ENCODE results near the gene ETNK2. TPM values are rescaled to one million over a fixed set of nuclear protein-coding genes. Genes with fewer than 3 reads are reported as not detected.

Gene ETNK2
- total RNA-seq, 1 donor from 2014 or later = 0.16 TPM

DNA sequence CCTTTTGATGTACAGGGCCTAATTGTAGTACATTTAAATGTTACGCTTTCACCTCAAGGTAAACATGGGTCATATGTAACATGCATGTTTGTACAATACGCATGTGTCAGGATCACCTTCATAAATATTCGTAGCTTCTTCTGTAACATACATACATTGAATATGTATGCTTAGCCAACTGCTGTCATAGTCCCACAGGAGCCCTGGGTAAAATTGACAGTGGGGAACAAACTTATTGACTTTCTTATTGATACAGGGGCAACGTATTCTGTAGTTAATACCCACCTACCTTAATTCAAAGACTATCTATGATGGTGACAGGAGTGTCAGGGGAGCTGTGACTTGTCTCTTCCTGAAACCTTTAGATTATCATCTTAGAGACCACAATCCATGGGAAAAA is 18.0 kb upstream of the ETNK2 start:
- intact Hi-C loops (cut with micrococcal nuclease) = no loop called here
- no peaks in the 10 kb centered on the region for H3K4me1 Mint-ChIP-seq (ENCODE audit: low read depth)
- H3K4me3 Mint-ChIP-seq = no peak overlapping the region

DNA sequence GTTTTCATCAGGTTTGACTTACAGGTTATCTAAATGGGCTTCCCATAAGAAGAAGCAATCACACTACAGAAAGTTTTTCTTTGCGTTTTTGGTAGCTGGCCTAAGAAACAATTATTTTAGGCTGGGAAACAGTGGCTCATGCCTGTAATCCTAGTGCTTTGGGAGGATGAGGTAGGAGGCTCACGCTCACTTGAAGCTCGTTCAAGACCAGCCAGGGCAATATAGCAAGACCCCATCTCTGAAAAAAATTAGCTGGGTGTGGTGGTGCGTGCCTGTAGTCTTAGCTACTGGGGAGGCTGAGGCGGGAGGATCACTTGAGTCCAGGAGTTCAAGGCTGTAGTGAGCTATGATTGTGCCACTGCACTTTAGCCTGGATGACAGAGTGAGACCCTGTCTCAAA is 15.9 kb upstream of the ETNK2 start:
- H3K4me3 Mint-ChIP-seq = no peak overlapping the region
- H3K9me3 Mint-ChIP-seq = peaks cover 47% of the 10 kb centered on the region
- no peak overlapping the region for H3K27ac Mint-ChIP-seq
- intact Hi-C loops (cut with micrococcal nuclease) = no loop called here
- H3K27me3 Mint-ChIP-seq (ENCODE audit: insufficient read depth) = no peaks in the 10 kb centered on the region
- no peak for DNase-seq (ENCODE audit: low spot score)
- peaks cover 2% of the 10 kb centered on the region for H3K36me3 Mint-ChIP-seq (ENCODE audit: low read depth)
- H3K4me1 Mint-ChIP-seq (ENCODE audit: low read depth) = no peaks in the 10 kb centered on the region

More for the DNA sequence above, 18.0 kb upstream of the ETNK2 start:
- Mint-ChIP-seq H3K36me3 (ENCODE audit: low read depth) (peaks cover 2% of the 10 kb centered on the region), H3K27ac (no peak overlapping the region), H3K27me3 (ENCODE audit: insufficient read depth) (no peaks in the 10 kb centered on the region), H3K9me3 (peaks cover 53% of the 10 kb centered on the region)
- DNase-seq (ENCODE audit: low spot score) = no peak

DNA sequence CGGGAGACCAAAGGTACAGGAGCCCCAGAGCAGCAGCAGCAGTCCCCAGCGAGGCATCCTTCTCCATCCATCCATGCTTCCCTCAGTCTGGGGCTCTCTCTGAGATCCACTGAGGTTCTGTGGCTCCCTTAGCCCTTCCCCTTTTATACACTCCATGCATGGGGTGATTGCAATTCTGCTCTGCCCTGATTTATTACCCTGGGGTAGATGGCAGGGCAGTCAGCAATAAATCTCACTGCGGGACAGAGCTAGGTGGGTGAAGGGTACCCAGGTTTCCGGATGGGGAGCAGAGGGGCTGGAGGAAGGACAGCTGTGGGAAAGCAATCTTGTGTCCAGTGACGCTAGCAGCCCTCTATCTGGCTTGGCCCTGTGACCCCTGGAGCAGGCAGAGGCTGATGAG is 14.4 kb upstream of the ETNK2 start, which contains the start of gene REN:
TSS of gene REN (minus strand) at position 119 of the 400 bp plus-strand sequence. CDS start at position 75, 44 bp downstream.
- Mint-ChIP-seq H3K36me3 (ENCODE audit: low read depth) (peaks cover 2% of the 10 kb centered on the region), H3K4me3 (no peak within 1 kb of the TSS), H3K27me3 (ENCODE audit: insufficient read depth) (peaks cover 2% of the 10 kb centered on the region), H3K4me1 (ENCODE audit: low read depth) (no peaks in the 10 kb centered on the region), H3K9me3 (peaks cover 35% of the 10 kb centered on the region), H3K27ac (no peak within 1 kb of the TSS)
- intact Hi-C loops (cut with micrococcal nuclease) = no loop called here
- no peak for DNase-seq (ENCODE audit: low spot score)

DNA sequence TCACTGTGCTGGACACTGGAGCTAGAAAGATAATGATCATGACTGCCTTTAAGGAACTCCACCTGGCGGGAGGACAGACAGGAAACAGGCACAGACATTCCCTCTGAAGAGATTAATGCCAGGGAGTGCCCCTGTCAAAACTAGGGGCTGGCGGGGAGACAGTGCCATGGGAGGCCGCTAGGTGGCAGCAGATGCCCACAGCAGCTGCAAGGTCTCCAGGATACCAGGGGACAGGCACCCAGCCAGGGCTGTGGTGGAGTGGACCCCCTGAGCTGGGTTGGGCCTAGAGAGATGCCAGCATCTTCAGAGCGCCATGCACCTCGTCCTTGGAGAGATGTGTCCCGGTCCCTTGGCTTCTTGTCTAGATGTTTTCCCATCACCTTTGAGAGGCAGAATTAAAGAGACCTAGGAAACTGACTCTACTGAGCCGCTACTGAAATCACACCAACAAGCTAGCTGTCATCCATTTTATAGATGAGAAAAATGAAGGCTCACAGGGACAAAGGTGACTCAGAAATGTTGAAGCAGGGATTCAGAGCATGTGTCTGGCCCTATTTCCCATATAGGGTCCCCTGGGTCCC is 10.7 kb upstream of the ETNK2 start:
- intact Hi-C loops (cut with micrococcal nuclease) = loop anchor here (1.0 kb wide), 5 partner anchors 45 to 645 kb away; no protein-coding TSS in a partner anchor
- H3K4me1 Mint-ChIP-seq (ENCODE audit: low read depth) = no peaks in the 10 kb centered on the region
- peak; percentile 57 for DNase-seq (ENCODE audit: low spot score)
- no peak overlapping the region for H3K27ac Mint-ChIP-seq
- peaks cover 2% of the 10 kb centered on the region for H3K36me3 Mint-ChIP-seq (ENCODE audit: low read depth)
- peaks cover 4% of the 10 kb centered on the region for H3K27me3 Mint-ChIP-seq (ENCODE audit: insufficient read depth)
- H3K4me3 Mint-ChIP-seq = no peak overlapping the region
- H3K9me3 Mint-ChIP-seq = peaks cover 5% of the 10 kb centered on the region

DNA sequence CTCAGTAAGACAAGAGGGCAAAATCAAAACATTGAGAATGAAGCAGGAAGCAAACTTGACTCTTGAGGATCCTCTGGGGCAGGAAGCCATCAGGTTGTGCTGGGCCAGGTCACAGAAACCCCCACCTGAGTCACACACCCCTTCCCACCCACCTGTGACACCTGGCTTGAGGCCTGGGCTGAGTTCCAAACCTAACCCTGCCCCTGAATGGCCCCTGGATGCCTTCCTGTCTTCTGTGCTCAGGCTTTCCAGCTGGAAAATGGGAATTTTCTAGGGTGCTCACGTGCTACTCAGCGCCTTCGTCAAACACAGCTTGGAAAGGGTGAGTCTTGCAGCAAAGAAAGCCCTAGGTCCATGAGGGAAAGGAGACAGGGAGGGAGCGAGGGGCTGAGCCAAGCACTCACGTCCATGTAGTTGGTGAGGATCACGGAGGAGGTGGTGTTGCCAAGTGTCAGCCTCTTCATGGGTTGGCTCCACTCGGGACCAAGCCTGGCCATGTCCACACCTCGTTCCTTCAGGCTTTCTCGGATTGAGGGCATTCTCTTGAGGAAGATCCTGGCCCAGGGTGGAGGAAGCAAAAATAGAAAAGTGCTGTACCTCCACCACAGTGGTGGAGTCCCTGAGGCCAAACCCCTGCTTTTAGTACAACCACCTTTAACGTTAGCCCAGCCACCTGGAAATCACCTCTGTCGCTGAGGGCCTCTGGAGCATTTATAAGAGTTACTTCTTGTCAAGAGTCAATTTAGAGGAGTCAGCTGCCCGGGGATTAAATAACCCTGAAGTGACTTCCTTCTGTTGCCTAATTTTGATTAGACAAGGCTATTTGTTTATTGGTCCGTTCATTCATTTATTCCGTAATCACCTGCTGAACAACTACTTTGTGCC is 10.0 kb upstream of the ETNK2 start:
- H3K9me3 Mint-ChIP-seq = no peaks in the 10 kb centered on the region
- no peak overlapping the region for H3K27ac Mint-ChIP-seq
- H3K4me1 Mint-ChIP-seq (ENCODE audit: low read depth) = no peaks in the 10 kb centered on the region
- peaks cover 4% of the 10 kb centered on the region for H3K27me3 Mint-ChIP-seq (ENCODE audit: insufficient read depth)
- DNase-seq (ENCODE audit: low spot score) = no peak
- no peaks in the 10 kb centered on the region for H3K36me3 Mint-ChIP-seq (ENCODE audit: low read depth)
- H3K4me3 Mint-ChIP-seq = no peak overlapping the region
- intact Hi-C loops (cut with micrococcal nuclease) = loop anchor here (1.0 kb wide), 5 partner anchors 45 to 645 kb away; no protein-coding TSS in a partner anchor

DNA sequence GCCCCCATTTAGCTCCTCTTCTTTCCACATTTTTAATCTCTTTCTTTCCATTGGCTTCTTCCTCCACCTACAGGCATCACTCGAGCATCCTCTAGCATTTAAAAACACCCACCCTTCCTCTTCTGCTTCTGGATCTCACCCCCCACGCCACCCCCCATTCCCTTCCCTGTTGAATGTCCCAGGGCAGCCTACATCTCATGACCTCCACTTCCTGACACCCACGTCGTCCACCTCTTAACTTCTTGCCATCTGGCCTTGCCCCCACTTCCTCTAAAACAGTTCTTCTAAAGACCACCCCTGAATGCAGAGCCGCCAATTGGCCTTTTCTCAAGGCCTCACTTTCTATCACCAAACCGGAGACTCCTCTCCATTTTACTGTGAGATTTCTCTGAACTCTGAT is 6.1 kb upstream of the ETNK2 start:
- no peak for DNase-seq (ENCODE audit: low spot score)
- Mint-ChIP-seq H3K4me3 (no peak overlapping the region), H3K4me1 (ENCODE audit: low read depth) (no peaks in the 10 kb centered on the region), H3K27me3 (ENCODE audit: insufficient read depth) (peaks cover 14% of the 10 kb centered on the region), H3K27ac (no peak overlapping the region), H3K36me3 (ENCODE audit: low read depth) (no peaks in the 10 kb centered on the region), H3K9me3 (no peaks in the 10 kb centered on the region)
- intact Hi-C loops (cut with micrococcal nuclease) = no loop called here

DNA sequence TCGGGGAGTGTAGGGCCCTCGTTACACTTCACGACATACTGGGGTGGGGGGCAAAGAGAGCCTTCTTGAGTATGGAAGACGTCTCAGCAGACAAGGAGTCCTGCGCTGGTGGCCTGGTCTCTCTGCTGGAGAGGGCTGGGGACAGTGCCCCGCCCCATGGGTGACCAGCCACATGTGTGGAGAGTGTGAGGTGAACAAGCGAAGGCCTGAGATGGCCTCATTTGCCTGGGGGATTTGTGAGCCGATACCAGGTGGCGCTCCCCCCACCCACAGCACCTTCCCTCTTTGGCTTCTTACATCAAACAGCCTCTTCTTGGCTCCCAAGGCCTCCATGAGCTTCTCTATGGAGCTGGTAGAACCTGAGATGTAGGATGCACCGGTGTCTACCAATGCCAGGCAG is 4.0 kb upstream of the ETNK2 start:
- intact Hi-C loops (cut with micrococcal nuclease) = no loop called here
- Mint-ChIP-seq H3K27ac (no peak overlapping the region), H3K4me3 (no peak overlapping the region), H3K27me3 (ENCODE audit: insufficient read depth) (peaks cover 22% of the 10 kb centered on the region), H3K9me3 (no peaks in the 10 kb centered on the region), H3K36me3 (ENCODE audit: low read depth) (no peaks in the 10 kb centered on the region), H3K4me1 (ENCODE audit: low read depth) (no peaks in the 10 kb centered on the region)
- DNase-seq (ENCODE audit: low spot score) = no peak

DNA sequence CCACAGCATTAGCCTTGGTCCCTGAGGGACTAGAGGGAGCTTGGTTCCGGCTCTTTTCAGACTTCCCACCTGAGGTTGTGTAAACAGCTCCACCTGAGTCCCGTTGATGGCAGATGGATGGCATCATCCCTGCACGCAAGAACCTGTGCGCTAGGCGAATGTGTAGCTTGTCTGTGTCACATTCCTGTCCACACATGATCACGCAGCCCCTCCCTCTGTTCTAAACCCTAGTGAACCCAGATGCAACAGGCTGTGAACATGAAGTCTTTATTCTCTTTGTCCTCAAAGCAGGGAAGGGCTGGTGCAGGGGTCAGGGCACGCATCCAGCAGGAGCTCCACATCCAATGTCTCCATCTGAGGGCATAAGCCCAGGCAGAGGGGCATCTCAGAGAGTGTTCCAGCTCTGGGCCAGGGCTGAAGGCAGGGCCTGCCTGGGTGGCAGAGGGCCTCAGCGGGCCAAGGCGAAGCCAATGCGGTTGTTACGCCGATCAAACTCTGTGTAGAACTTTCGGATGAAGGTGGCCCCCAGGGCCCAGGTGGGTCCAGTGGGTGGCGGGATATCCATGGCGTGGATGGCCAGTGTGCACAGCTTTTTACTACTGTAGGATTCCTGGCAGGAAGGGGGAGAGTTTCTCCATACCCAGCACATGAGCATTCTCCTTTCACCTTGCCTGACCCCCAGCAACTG is 2.9 kb upstream of the ETNK2 start:
- Mint-ChIP-seq H3K9me3 (no peaks in the 10 kb centered on the region), H3K4me1 (ENCODE audit: low read depth) (no peaks in the 10 kb centered on the region), H3K27ac (no peak overlapping the region), H3K4me3 (no peak overlapping the region), H3K36me3 (ENCODE audit: low read depth) (no peaks in the 10 kb centered on the region), H3K27me3 (ENCODE audit: insufficient read depth) (peaks cover 32% of the 10 kb centered on the region)
- no peak for DNase-seq (ENCODE audit: low spot score)
- intact Hi-C loops (cut with micrococcal nuclease) = no loop called here

DNA sequence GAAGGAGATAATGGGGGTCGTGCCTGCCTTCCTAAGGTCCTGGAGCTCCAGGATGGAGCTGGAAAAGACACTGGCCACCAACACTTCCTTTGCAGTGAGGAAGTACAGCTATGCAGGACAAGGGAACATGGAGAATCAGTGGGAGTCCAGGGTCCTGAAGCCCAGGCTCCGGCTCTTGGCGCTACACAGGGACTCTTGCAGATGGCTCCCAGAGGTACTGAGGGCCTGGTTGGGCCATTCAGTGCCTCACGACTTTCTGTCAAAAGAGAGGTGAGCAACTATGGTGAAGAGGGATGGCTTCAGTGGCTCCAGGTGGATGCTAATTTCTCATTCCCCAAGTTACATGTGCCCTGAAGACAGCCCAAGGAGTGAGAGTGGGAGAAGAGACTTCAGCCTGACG is 1.8 kb upstream of the ETNK2 start:
- Mint-ChIP-seq H3K4me3 (no peak overlapping the region), H3K27ac (no peak overlapping the region), H3K4me1 (ENCODE audit: low read depth) (no peaks in the 10 kb centered on the region), H3K9me3 (no peaks in the 10 kb centered on the region), H3K27me3 (ENCODE audit: insufficient read depth) (peaks cover 32% of the 10 kb centered on the region), H3K36me3 (ENCODE audit: low read depth) (no peaks in the 10 kb centered on the region)
- no peak for DNase-seq (ENCODE audit: low spot score)
- intact Hi-C loops (cut with micrococcal nuclease) = no loop called here

DNA sequence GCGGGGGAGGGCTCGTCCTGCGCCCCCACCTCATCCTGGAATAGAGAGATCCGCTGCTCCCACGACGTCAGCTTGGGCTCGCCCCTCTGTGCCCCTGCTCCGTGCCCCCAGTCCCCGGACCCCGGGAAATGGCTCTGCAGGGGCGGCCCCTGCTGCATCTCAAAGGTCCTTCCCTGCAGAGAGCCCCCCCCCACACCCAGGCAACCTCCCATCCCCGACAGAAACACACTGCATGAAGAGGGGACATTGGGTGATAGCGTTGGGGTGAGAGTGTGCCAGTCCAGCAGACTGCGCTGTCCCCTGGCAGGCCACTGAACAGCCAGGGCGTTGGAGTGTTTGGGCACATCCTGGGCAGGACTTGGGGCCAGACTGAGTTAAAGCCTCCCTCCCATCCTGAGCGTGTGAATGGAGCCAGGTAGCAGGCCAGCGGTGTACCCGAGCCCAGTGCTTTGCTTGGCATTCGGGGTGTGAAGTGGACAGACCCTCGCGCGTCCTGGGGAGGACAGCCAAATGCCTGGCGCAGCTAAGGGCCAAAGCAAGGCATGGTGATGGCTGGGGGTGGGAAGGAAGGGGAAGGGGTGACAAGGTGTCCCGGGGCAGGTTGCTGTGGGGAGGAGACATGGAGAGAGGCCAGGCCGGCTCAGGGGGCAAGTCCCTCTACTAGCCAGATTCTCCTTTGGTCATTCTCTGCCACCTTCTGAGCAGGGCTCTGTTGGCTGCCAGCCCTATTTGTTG is 633 bp upstream of the ETNK2 start:
- peaks cover 31% of the 10 kb centered on the region for H3K27me3 Mint-ChIP-seq (ENCODE audit: insufficient read depth)
- no peak for DNase-seq (ENCODE audit: low spot score)
- no peak overlapping the region for H3K27ac Mint-ChIP-seq
- no peaks in the 10 kb centered on the region for H3K4me1 Mint-ChIP-seq (ENCODE audit: low read depth)
- H3K4me3 Mint-ChIP-seq = peak overlapping the region; percentile 56
- intact Hi-C loops (cut with micrococcal nuclease) = no loop called here
- H3K9me3 Mint-ChIP-seq = no peaks in the 10 kb centered on the region
- no peaks in the 10 kb centered on the region for H3K36me3 Mint-ChIP-seq (ENCODE audit: low read depth)

DNA sequence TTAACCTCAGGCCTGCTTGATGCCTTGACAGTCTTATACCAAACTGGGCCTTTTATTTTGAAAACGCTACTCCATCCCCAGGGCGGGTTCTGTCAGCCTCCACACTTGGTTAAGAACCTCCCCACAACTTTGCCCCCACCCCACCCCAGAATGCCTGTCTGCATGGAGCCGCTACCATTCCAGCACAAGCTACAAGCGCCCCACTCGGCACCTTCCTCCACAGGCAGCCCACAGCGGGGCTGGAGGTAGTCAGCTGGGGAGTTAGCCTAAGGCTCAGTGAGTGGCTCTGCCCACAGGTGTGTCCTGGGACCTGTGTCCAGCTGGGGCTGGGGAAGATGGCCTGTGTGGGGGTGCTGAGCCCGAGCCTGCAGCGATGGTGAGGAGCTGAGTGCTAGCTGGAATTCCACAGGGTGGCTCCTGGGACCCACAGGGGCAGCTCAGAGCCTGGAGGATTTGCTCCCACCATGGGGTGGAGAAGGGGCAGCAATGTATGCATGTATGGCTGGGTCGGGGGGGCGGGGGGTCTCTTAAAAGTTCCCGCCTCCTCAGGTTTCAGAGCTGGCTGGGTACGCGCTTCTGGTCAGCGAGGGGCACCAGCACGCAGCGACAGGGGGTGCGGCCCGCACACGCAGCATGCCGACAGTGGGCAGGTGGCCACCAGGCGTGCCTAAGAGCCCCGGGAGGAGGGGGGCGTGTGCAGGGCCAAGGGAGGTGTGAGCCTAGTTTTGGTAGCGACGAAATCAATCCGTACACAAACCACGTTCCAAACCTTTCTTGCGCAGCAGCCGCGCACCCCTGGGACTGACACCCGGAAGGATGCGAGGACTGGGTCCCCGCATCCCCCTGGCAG is 917 bp downstream of the ETNK2 start:
- intact Hi-C loops (cut with micrococcal nuclease) = no loop called here
- H3K27me3 Mint-ChIP-seq (ENCODE audit: insufficient read depth) = peaks cover 28% of the 10 kb centered on the region
- H3K4me3 Mint-ChIP-seq = peak overlapping the region; percentile 62
- no peak for DNase-seq (ENCODE audit: low spot score)
- no peaks in the 10 kb centered on the region for H3K36me3 Mint-ChIP-seq (ENCODE audit: low read depth)
- H3K27ac Mint-ChIP-seq = no peak overlapping the region
- no peaks in the 10 kb centered on the region for H3K9me3 Mint-ChIP-seq
- no peaks in the 10 kb centered on the region for H3K4me1 Mint-ChIP-seq (ENCODE audit: low read depth)

Measured in activated T-helper 1 cell treated with anti-CD3 and anti-CD28 coated beads, Interleukin-12 subunit alpha, Interleukin-12 subunit beta, Interleukin-2, Interleukin-4 antibody, amounts not matched to agents 30 ng/mL and 10 ng/mL and 1 ng/mL, durations not matched to agents 14 hours and 24 hours and 36 hours (primary cell).